ENCODE data around the gene SRPK2.

- TF ChIP-seq CTCF (IDR thresholded peaks at IDR 0.05) (no peak), POLR2A (IDR thresholded peaks at IDR 0.05) (no peak)
These were observed 163.7 kb downstream of the SRPK2 start for GRCh38 chr7:105224884-105225651.
